Stimulated activated naive CD4-positive, alpha-beta T cell treated with Interleukin-2 at 50 U/mL for 16 hours (primary cell): ENCODE measurements around the gene TBC1D5.
"Not testable (repeated sequence)": the region's sequence is repeated elsewhere in the genome, so short reads cannot be mapped to it uniquely, and the experiment has no call there.

Experiments
- DNase-seq: peaks from one replicate; lab custom pipeline; 2025; lab: John Stamatoyannopoulos, UW

The TBC1D5 gene

DNA sequence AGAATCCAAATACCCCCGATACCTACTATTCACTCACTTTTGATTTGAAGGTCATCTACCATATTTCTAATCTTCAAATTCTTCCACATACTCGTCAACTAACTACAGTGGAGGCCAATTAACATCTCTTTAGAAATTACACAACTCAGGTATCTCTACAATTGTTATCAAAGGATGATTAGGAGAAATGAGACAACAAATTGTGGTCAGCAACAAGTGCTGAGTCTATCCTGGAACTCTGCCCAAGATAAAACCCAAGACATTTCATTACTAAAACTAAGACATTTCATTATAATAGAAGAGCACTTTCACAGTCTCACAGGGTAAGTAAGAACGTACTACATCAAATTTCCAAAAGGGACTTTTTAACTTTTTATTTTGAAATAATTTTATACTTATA, 100.0 kb downstream of the TBC1D5 start:
- no peak for DNase-seq

GRCh38 chr3:17640466-17640865, 102.0 kb downstream of the TBC1D5 start:
- DNase-seq: no peak

DNA sequence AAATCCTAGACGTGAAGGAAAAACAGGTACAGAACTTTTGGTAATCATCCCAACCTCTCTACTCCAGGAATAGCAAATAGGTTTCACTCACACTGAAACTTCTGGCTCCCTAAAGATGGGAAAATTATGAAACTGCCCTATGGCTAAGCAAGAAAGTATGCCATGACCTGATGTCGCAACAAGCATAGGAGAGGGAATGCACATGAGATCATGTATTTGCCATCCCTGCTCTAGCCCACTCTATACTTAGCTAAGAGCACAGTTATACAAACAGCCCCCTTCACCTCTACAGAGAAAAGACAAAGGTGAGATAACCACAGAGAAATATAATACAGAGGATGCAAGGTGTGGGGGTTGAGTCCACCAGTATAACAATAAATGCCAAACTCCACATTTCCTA, 102.7 kb downstream of the TBC1D5 start:
- DNase-seq: no peak

DNA sequence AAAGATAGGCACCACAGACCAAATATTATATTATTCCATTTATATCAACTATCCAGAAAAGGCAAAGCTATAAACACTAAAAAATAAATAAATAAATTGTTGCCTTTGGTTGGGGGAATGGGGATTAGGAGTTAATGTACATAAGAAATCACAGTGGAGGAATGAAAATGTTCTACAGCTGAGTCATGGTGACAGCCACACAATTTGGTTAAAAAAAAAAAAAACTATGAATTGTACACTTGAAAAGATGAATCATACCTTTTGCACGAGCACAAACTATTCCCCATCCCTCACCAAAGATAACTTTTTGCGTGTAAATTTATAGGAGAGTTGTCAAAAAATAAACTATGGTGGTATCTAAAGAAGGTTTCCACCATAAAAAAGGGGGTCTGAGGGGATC, 103.2 kb downstream of the TBC1D5 start:
- no peak for DNase-seq

DNA sequence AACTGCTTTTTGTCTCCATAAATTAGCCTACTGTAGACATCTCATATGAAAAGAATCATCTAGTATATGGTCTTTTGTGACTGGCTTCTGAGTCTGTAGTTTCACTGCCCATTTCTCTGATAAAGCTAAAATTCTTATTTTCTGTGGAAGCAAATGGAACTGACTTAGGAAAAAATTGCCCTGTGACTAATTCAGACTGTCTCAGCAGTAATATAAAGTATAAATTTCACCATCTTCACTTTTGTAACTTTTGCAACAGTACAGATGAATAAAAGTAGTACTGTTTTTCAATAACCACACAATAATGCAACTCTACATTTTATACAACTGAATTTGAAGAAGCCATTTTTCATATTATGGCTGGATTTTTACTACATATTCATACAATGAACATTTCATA, 104.1 kb downstream of the TBC1D5 start:
- no peak for DNase-seq

DNA sequence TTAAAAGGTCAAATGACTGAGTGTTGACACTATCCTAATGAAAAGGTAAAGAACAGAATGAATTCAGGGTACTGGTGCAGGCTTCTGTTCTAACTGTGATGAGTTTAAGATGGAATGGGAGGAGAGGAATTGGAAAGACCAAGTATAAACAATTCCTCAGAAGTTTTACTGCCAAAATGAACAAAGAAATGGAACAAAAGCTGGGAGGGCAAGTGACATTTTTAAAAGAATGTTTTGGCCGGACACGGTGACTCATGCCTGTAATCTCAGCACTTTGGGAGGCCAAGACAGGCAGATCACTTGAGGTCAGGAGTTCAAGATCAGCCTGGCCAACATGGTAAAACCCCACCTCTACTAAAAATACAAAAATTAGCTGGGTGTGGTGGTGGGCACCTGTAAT, 106.8 kb downstream of the TBC1D5 start:
- DNase-seq: not testable (repeated sequence)

- no peak for DNase-seq
Observed at GRCh38 chr3:17634964-17635363, 107.5 kb downstream of the TBC1D5 start.

DNA sequence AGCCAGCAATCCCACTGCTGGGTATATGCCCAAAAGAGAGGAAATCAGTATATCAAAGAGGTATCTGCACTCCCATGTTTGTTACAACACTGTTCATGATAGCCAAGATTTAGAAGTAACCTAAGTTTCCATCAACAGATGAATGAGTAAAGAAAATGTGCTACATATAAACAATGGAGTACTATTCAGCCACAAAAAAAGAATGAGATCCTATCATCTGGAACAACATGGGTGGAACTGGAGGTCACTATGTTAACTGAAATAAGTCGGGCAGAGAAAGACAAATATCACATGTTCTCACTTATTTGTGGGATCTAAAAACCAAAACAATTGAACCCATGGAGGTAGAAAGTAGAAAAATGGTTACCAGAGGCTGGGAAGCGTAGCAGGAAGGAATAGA, 108.2 kb downstream of the TBC1D5 start:
- no peak for DNase-seq

DNA sequence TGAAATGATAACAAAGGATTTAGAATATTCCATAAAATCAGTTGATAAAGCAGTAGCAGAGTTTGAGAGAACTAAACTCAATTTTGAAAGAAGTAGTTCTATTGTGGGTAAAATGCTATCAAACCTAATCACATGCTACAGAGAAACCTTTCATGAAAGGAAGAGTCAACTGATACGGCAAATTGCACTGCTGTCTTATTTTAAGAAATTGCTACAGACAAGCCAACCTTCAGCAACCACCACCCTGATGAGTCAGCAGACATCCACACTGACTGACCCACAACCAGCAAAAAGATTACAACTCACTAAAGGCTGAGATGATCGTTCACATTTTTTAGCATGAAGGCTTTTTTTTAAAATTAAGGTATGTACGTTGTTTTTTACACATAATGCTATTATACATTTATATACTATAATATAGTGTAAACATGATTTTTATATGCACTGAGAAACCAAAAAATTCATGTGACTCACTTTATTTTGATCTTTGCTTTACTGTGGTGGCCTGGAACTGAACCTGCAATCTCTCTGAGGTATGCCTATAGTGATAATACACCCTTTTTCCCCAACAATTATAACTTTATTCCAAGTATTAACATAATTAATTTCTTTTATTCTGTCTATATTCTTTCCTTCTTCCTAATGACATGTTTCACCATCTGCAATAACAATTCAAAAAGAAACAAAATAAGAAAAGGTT, 109.9 kb downstream of the TBC1D5 start:
- DNase-seq: no peak

GRCh38 chr3:17631609-17632008, 110.8 kb downstream of the TBC1D5 start:
- no peak for DNase-seq

DNA sequence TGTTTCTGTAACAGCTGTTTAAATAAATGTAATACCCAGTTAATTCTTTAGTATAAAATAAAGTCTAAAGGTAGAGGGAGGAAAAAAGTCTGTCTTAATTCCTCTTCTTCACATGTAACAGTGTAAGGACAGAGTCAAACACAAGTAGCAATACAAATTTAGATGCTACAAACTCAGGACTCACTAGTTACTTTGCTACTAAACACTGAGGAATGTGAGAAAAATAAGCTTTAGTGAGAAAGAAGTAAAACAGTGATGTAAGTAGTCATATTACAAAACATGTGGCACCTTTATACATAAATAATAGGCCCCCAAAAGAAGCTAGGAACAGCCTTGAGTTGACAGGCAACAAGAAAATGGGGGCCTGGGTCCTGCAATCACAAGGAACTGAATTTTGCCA, 113.0 kb downstream of the TBC1D5 start:
- DNase-seq: no peak

DNA sequence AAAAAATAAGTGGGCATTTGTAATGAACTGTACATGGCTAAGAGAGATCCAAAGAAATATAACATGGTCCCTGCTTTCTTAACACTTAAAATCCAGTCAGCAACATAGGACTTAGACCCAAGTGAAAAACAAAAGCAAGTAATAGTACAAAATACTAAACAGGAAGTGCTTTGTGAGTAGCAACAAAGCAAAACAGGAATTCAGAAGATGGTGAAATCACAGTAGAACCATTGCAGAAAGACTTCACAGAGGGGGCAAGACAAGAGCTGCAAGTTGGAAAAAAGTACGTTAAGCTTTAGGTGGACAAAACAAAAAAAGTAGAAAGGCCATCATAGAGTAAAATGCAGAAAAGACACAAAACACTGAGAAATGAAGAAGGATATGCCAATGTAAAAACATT, 116.0 kb downstream of the TBC1D5 start:
- no peak for DNase-seq

DNA sequence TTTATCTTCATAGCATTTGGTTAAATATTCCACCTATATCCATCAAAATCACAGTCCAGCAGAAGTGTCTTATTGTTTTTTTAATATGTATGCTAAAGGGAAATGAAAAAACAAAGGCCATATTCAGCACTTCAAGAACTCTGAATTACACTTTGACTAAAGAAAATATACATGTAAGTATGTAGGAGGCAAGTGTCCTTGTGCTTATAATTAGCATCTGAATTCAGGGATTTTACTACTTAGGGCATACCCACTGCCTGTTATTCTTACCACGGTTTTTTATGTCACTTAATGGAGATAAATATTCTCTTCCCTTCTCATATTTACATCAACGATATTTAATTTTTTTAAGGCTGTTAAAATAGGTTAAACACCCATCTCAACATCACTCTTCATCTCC, 117.3 kb downstream of the TBC1D5 start:
- DNase-seq: no peak

- no peak for DNase-seq
Observed at GRCh38 chr3:17623464-17623863, 119.0 kb downstream of the TBC1D5 start.

DNA sequence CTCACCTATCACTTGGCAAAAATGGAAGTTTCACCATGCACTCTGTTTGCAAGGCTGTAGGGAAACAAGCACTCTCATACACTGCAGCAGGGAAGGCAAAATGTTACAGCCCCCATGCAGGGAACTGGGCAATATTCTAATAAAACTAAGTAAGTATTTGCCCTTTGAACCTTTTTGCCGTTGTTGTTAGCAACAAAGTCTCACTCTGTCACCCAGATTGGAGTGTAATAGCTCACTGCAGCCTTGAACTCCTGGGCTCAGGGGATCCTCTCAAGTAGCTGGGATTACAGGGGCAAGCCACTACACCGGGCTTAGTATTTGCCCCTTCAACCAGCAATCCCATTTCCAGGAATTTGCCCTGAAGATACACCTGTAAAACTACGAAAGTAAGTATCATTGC, 122.5 kb downstream of the TBC1D5 start:
- no peak for DNase-seq

GRCh38 chr3:17613017-17613416, 129.4 kb downstream of the TBC1D5 start:
- DNase-seq: not testable (repeated sequence)

GRCh38 chr3:17607905-17608304, 134.5 kb downstream of the TBC1D5 start:
- no peak for DNase-seq

DNA sequence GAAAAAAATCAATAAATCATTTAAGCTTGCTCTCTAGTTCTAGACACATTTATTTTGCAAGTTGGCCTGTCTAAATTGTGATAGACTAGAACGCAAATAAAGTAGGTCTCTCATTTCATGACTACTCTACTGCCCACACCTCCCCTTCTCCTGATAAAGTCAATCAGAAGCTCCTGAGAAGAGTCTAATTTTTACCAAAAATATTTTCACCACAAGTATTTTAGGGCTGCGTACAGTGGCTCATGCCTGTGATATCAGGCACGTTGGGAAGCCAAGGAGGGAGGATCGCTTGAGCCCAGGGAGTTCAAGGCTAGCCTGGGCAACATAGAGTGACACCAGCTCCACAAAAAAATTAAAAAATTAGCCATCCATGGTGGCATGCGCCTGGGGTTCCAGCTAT, 136.5 kb downstream of the TBC1D5 start:
- no peak for DNase-seq

GRCh38 chr3:17605032-17605431, 137.4 kb downstream of the TBC1D5 start:
- no peak for DNase-seq

DNA sequence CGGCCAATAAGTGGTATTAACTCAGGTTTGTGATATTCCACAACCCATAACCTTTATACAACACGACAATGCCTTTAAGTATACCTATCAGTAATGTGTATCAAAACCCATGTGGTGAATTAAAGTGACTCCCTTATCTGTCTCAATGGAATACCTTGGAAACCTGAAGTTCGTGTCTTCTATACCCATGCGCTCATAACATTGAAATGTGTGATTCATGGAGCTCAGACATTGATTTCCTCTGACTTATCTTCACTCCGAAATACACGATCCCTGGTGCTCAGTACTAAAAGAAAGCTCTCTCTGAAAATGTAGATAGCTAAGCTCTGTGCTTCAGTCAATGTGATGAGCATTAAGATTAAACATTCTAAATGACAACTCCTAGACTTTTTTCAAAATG, 140.3 kb downstream of the TBC1D5 start:
- no peak for DNase-seq

DNA sequence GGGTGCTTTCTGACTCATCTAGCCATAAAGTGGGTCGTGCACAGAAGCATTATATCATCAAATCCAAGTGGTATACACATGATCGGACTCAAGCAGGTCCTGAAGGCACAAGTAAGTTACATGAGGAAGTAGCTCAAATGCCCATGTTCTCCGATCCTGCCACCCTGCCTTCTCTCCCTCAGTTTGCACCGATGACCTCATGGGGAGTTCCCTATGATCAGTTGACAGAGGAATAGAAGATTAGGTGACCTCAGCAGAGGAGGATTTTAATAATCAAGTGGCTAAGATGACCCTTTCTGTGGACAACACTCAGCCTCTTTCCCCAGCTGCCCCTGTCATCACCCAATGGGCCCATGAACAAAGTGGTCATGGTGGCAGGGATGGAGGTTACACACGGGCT, 149.5 kb downstream of the TBC1D5 start:
- DNase-seq: no peak

GRCh38 chr3:17590465-17590864, 152.0 kb downstream of the TBC1D5 start:
- no peak for DNase-seq

- no peak for DNase-seq
Observed at GRCh38 chr3:17589888-17590287, 152.5 kb downstream of the TBC1D5 start.

GRCh38 chr3:17588422-17588821, 154.0 kb downstream of the TBC1D5 start:
- no peak for DNase-seq
